H1 (cell line): ENCODE data around the gene CD226. TPM values are rescaled to one million over a fixed set of nuclear protein-coding genes. Genes with fewer than 3 reads are reported as not detected.

Experiments
- JUN ChIP-seq: IDR thresholded peaks from 2 replicates; pipeline ENCODE4 v1.6.1; 2011; ENCODE audit warnings: low read depth, mild to moderate bottlenecking, improper control_type of control experiment, low read length
- SAP30 ChIP-seq: fragments of 300-600 bp; sonication (generic); IDR thresholded peaks from 2 replicates; pipeline ENCODE4 v1.7.1; 2012; ENCODE audit warnings: low read length, moderate library complexity, mild to moderate bottlenecking, inconsistent platforms; ENCODE audit not compliant: insufficient read depth, insufficient replicate concordance
- polyA plus RNA-seq, 7 experiments: library from polyadenylated mRNA; depleted of rRNA in 3 of 7; stranded (reverse) in 5 of 7; unstranded in 2 of 7; fragments of >200 nt in 5 of 7; fragments of 200-250 nt in 2 of 7; gene quantifications; 1 replicate in 5 of 7; 2 replicates in 1 of 7; 4 replicates in 1 of 7; pipeline versions ENCODE4 v1.2.1 to v1.2.3, GENCODE V29; 2011 to 2013; ENCODE audit warnings: missing spikeins in 2 of 7, mixed read lengths in 2 of 7
- total RNA-seq: library from RNA; stranded (reverse); fragmentation: NEBNext Ultra II Directional; extraction: Animal tissue kit (Norgen Biotek cat#: 25700); gene quantifications from 2 replicates; pipeline ENCODE4 v1.2.1, GENCODE V29; 2021
- TF ChIP-seq, protein P1 (sequence below), 3 experiments: IDR thresholded peaks; 1 replicate in 2 of 3; 2 replicates in 1 of 3; pipeline versions ENCODE4 v1.5.1 to v1.6.1; 2011; ENCODE audit warnings: low read length in 3 of 3, mild to moderate bottlenecking in 3 of 3, inconsistent platforms in 2 of 3, low read depth in 1 of 3, moderate library complexity in 1 of 3; ENCODE audit not compliant: insufficient read depth in 1 of 3; ENCODE audit errors: control extremely low read depth in 1 of 3

CD226 gene
- total and polyA plus RNA-seq, 2 of the 8 experiments (the other 6 are each of a cell fraction or from before 2014, with no cell fraction given) = not detected

DNA sequence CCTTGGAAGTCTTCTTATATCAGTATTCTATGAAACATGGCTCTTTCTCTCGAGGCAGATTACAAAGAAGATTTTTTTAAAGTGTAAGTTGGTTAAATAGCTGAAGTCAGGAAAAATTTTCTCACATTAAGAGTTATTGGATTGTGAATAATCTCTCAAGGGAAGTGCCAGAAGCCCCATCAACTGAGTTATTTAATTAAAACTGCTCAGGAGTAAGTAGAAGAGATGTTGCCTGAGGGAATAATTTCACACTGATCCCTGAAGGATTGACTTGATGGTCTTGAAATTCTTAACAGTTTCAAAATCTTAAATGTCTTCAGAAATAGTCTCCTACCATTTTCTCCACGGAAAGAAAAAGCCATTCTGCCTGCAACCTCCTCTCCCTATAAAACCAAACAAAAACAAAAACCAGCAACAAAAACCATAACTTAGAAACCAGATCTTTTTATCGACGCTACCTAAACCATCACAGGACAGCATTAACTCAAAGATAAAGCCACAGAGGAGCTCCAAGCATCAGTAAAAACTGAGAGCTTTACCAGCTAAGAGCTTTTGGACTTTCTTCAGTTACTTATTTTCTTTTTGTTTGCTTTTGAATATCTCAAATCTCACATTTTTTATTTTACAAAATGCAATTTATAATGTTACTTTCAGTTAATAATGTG, 12.9 kb downstream of the CD226 start (continued):
- TF ChIP-seq, protein P1, sequence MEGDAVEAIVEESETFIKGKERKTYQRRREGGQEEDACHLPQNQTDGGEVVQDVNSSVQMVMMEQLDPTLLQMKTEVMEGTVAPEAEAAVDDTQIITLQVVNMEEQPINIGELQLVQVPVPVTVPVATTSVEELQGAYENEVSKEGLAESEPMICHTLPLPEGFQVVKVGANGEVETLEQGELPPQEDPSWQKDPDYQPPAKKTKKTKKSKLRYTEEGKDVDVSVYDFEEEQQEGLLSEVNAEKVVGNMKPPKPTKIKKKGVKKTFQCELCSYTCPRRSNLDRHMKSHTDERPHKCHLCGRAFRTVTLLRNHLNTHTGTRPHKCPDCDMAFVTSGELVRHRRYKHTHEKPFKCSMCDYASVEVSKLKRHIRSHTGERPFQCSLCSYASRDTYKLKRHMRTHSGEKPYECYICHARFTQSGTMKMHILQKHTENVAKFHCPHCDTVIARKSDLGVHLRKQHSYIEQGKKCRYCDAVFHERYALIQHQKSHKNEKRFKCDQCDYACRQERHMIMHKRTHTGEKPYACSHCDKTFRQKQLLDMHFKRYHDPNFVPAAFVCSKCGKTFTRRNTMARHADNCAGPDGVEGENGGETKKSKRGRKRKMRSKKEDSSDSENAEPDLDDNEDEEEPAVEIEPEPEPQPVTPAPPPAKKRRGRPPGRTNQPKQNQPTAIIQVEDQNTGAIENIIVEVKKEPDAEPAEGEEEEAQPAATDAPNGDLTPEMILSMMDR (IDR thresholded peaks at IDR 0.05; ENCODE audit: control extremely low read depth in 1 of 3, insufficient read depth in 1 of 3, low read depth in 1 of 3, low read length in 3 of 3) = no peak
- TF ChIP-seq SAP30 (no peak), JUN (no peak)
